ENCODE measurements around the gene RBM26.

Gene RBM26

GRCh38 chr13:79442706-79443105 lies 36.7 kb upstream of the RBM26 start:
- no peaks in the 10 kb centered on the region for H3K9me3 ChIP-seq (ENCODE audit: control insufficient read depth in 5 of 5, low read length in 5 of 5)
- no peaks in the 10 kb centered on the region for H3K36me3 ChIP-seq (ENCODE audit: control insufficient read depth in 5 of 5, insufficient read depth in 5 of 5, low read length in 5 of 5)
- H3K4me1 ChIP-seq (ENCODE audit: control insufficient read depth in 5 of 5, insufficient read depth in 5 of 5, low read length in 5 of 5), result no peaks in the 10 kb centered on the region
- H3K27ac ChIP-seq (ENCODE audit: low read depth, low read length), result no peak overlapping the region
- H3K9ac ChIP-seq (ENCODE audit: low read length in 5 of 5), result no peak overlapping the region
- no peaks in the 10 kb centered on the region for H3K27me3 ChIP-seq (ENCODE audit: control insufficient read depth in 5 of 5, insufficient read depth in 4 of 5, low read length in 5 of 5)
- H3K4me3 ChIP-seq (ENCODE audit: low read depth in 1 of 5, low read length in 5 of 5), result no peak overlapping the region

GRCh38 chr13:79442221-79442620 lies 36.2 kb upstream of the RBM26 start:
- H3K9ac ChIP-seq (ENCODE audit: low read length in 5 of 5), result no peak overlapping the region
- no peak overlapping the region for H3K27ac ChIP-seq (ENCODE audit: low read depth, low read length)
- H3K4me3 ChIP-seq (ENCODE audit: low read depth in 1 of 5, low read length in 5 of 5), result no peak overlapping the region
- H3K27me3 ChIP-seq (ENCODE audit: control insufficient read depth in 5 of 5, insufficient read depth in 4 of 5, low read length in 5 of 5), result no peaks in the 10 kb centered on the region
- H3K4me1 ChIP-seq (ENCODE audit: control insufficient read depth in 5 of 5, insufficient read depth in 5 of 5, low read length in 5 of 5), result no peaks in the 10 kb centered on the region
- no peaks in the 10 kb centered on the region for H3K36me3 ChIP-seq (ENCODE audit: control insufficient read depth in 5 of 5, insufficient read depth in 5 of 5, low read length in 5 of 5)
- no peaks in the 10 kb centered on the region for H3K9me3 ChIP-seq (ENCODE audit: control insufficient read depth in 5 of 5, low read length in 5 of 5)

- Histone ChIP-seq H3K9ac (ENCODE audit: low read length in 5 of 5) (no peak overlapping the region), H3K36me3 (ENCODE audit: control insufficient read depth in 5 of 5, insufficient read depth in 5 of 5, low read length in 5 of 5) (no peaks in the 10 kb centered on the region), H3K27ac (ENCODE audit: low read depth, low read length) (no peak overlapping the region), H3K4me1 (ENCODE audit: control insufficient read depth in 5 of 5, insufficient read depth in 5 of 5, low read length in 5 of 5) (no peaks in the 10 kb centered on the region), H3K27me3 (ENCODE audit: control insufficient read depth in 5 of 5, insufficient read depth in 4 of 5, low read length in 5 of 5) (no peaks in the 10 kb centered on the region), H3K4me3 (ENCODE audit: low read depth in 1 of 5, low read length in 5 of 5) (no peak overlapping the region), H3K9me3 (ENCODE audit: control insufficient read depth in 5 of 5, low read length in 5 of 5) (no peaks in the 10 kb centered on the region)
Observed at GRCh38 chr13:79440958-79441528, 35.0 kb upstream of the RBM26 start.

- H3K36me3 ChIP-seq (ENCODE audit: control insufficient read depth in 5 of 5, insufficient read depth in 5 of 5, low read length in 5 of 5), result no peaks in the 10 kb centered on the region
- H3K27ac ChIP-seq (ENCODE audit: low read depth, low read length), result no peak overlapping the region
- H3K27me3 ChIP-seq (ENCODE audit: control insufficient read depth in 5 of 5, insufficient read depth in 4 of 5, low read length in 5 of 5), result no peaks in the 10 kb centered on the region
- no peak overlapping the region for H3K9ac ChIP-seq (ENCODE audit: low read length in 5 of 5)
- no peaks in the 10 kb centered on the region for H3K9me3 ChIP-seq (ENCODE audit: control insufficient read depth in 5 of 5, low read length in 5 of 5)
- H3K4me3 ChIP-seq (ENCODE audit: low read depth in 1 of 5, low read length in 5 of 5), result no peak overlapping the region
- no peaks in the 10 kb centered on the region for H3K4me1 ChIP-seq (ENCODE audit: control insufficient read depth in 5 of 5, insufficient read depth in 5 of 5, low read length in 5 of 5)
Observed at GRCh38 chr13:79439275-79439674, 33.2 kb upstream of the RBM26 start.

- Histone ChIP-seq H3K36me3 (ENCODE audit: control insufficient read depth in 5 of 5, insufficient read depth in 5 of 5, low read length in 5 of 5) (no peaks in the 10 kb centered on the region), H3K27me3 (ENCODE audit: control insufficient read depth in 5 of 5, insufficient read depth in 4 of 5, low read length in 5 of 5) (no peaks in the 10 kb centered on the region), H3K4me3 (ENCODE audit: low read depth in 1 of 5, low read length in 5 of 5) (no peak overlapping the region), H3K4me1 (ENCODE audit: control insufficient read depth in 5 of 5, insufficient read depth in 5 of 5, low read length in 5 of 5) (no peaks in the 10 kb centered on the region), H3K9ac (ENCODE audit: low read length in 5 of 5) (no peak overlapping the region), H3K27ac (ENCODE audit: low read depth, low read length) (no peak overlapping the region), H3K9me3 (ENCODE audit: control insufficient read depth in 5 of 5, low read length in 5 of 5) (no peaks in the 10 kb centered on the region)
Observed at GRCh38 chr13:79435561-79435990, 29.5 kb upstream of the RBM26 start.

- Histone ChIP-seq H3K27ac (ENCODE audit: low read depth, low read length) (no peak overlapping the region), H3K4me3 (ENCODE audit: low read depth in 1 of 5, low read length in 5 of 5) (no peak overlapping the region), H3K27me3 (ENCODE audit: control insufficient read depth in 5 of 5, insufficient read depth in 4 of 5, low read length in 5 of 5) (no peaks in the 10 kb centered on the region), H3K4me1 (ENCODE audit: control insufficient read depth in 5 of 5, insufficient read depth in 5 of 5, low read length in 5 of 5) (no peaks in the 10 kb centered on the region), H3K9me3 (ENCODE audit: control insufficient read depth in 5 of 5, low read length in 5 of 5) (no peaks in the 10 kb centered on the region), H3K9ac (ENCODE audit: low read length in 5 of 5) (no peak overlapping the region), H3K36me3 (ENCODE audit: control insufficient read depth in 5 of 5, insufficient read depth in 5 of 5, low read length in 5 of 5) (no peaks in the 10 kb centered on the region)
Observed at GRCh38 chr13:79434556-79434955, 28.5 kb upstream of the RBM26 start.

GRCh38 chr13:79432992-79433391 lies 26.9 kb upstream of the RBM26 start:
- no peak overlapping the region for H3K27ac ChIP-seq (ENCODE audit: low read depth, low read length)
- H3K9ac ChIP-seq (ENCODE audit: low read length in 5 of 5), result no peak overlapping the region
- H3K9me3 ChIP-seq (ENCODE audit: control insufficient read depth in 5 of 5, low read length in 5 of 5), result no peaks in the 10 kb centered on the region
- H3K36me3 ChIP-seq (ENCODE audit: control insufficient read depth in 5 of 5, insufficient read depth in 5 of 5, low read length in 5 of 5), result no peaks in the 10 kb centered on the region
- no peaks in the 10 kb centered on the region for H3K4me1 ChIP-seq (ENCODE audit: control insufficient read depth in 5 of 5, insufficient read depth in 5 of 5, low read length in 5 of 5)
- no peak overlapping the region for H3K4me3 ChIP-seq (ENCODE audit: low read depth in 1 of 5, low read length in 5 of 5)
- H3K27me3 ChIP-seq (ENCODE audit: control insufficient read depth in 5 of 5, insufficient read depth in 4 of 5, low read length in 5 of 5), result no peaks in the 10 kb centered on the region

GRCh38 chr13:79432086-79432485 lies 26.0 kb upstream of the RBM26 start:
- Histone ChIP-seq H3K9me3 (ENCODE audit: control insufficient read depth in 5 of 5, low read length in 5 of 5) (no peaks in the 10 kb centered on the region), H3K4me1 (ENCODE audit: control insufficient read depth in 5 of 5, insufficient read depth in 5 of 5, low read length in 5 of 5) (no peaks in the 10 kb centered on the region), H3K27me3 (ENCODE audit: control insufficient read depth in 5 of 5, insufficient read depth in 4 of 5, low read length in 5 of 5) (no peaks in the 10 kb centered on the region), H3K9ac (ENCODE audit: low read length in 5 of 5) (no peak overlapping the region), H3K4me3 (ENCODE audit: low read depth in 1 of 5, low read length in 5 of 5) (no peak overlapping the region), H3K27ac (ENCODE audit: low read depth, low read length) (no peak overlapping the region), H3K36me3 (ENCODE audit: control insufficient read depth in 5 of 5, insufficient read depth in 5 of 5, low read length in 5 of 5) (no peaks in the 10 kb centered on the region)

GRCh38 chr13:79429309-79429708 lies 23.3 kb upstream of the RBM26 start:
- H3K27ac ChIP-seq (ENCODE audit: low read depth, low read length), result no peak overlapping the region
- no peak overlapping the region for H3K4me3 ChIP-seq (ENCODE audit: low read depth in 1 of 5, low read length in 5 of 5)
- H3K36me3 ChIP-seq (ENCODE audit: control insufficient read depth in 5 of 5, insufficient read depth in 5 of 5, low read length in 5 of 5), result no peaks in the 10 kb centered on the region
- no peaks in the 10 kb centered on the region for H3K27me3 ChIP-seq (ENCODE audit: control insufficient read depth in 5 of 5, insufficient read depth in 4 of 5, low read length in 5 of 5)
- H3K4me1 ChIP-seq (ENCODE audit: control insufficient read depth in 5 of 5, insufficient read depth in 5 of 5, low read length in 5 of 5), result no peaks in the 10 kb centered on the region
- no peaks in the 10 kb centered on the region for H3K9me3 ChIP-seq (ENCODE audit: control insufficient read depth in 5 of 5, low read length in 5 of 5)
- no peak overlapping the region for H3K9ac ChIP-seq (ENCODE audit: low read length in 5 of 5)

- H3K4me3 ChIP-seq (ENCODE audit: low read depth in 1 of 5, low read length in 5 of 5), result no peak overlapping the region
- H3K4me1 ChIP-seq (ENCODE audit: control insufficient read depth in 5 of 5, insufficient read depth in 5 of 5, low read length in 5 of 5), result no peaks in the 10 kb centered on the region
- no peak overlapping the region for H3K27ac ChIP-seq (ENCODE audit: low read depth, low read length)
- H3K36me3 ChIP-seq (ENCODE audit: control insufficient read depth in 5 of 5, insufficient read depth in 5 of 5, low read length in 5 of 5), result no peaks in the 10 kb centered on the region
- H3K27me3 ChIP-seq (ENCODE audit: control insufficient read depth in 5 of 5, insufficient read depth in 4 of 5, low read length in 5 of 5), result no peaks in the 10 kb centered on the region
- H3K9ac ChIP-seq (ENCODE audit: low read length in 5 of 5), result no peak overlapping the region
- no peaks in the 10 kb centered on the region for H3K9me3 ChIP-seq (ENCODE audit: control insufficient read depth in 5 of 5, low read length in 5 of 5)
Observed at GRCh38 chr13:79427883-79428282, 21.8 kb upstream of the RBM26 start.

- H3K27ac ChIP-seq (ENCODE audit: low read depth, low read length), result no peak overlapping the region
- no peaks in the 10 kb centered on the region for H3K4me1 ChIP-seq (ENCODE audit: control insufficient read depth in 5 of 5, insufficient read depth in 5 of 5, low read length in 5 of 5)
- peaks cover 0 to under 1% (median 0%) of the 10 kb centered on the region in 5 donors for H3K36me3 ChIP-seq (ENCODE audit: control insufficient read depth in 5 of 5, insufficient read depth in 5 of 5, low read length in 5 of 5)
- H3K4me3 ChIP-seq (ENCODE audit: low read depth in 1 of 5, low read length in 5 of 5), result no peak overlapping the region
- no peaks in the 10 kb centered on the region for H3K9me3 ChIP-seq (ENCODE audit: control insufficient read depth in 5 of 5, low read length in 5 of 5)
- no peak overlapping the region for H3K9ac ChIP-seq (ENCODE audit: low read length in 5 of 5)
- H3K27me3 ChIP-seq (ENCODE audit: control insufficient read depth in 5 of 5, insufficient read depth in 4 of 5, low read length in 5 of 5), result no peaks in the 10 kb centered on the region
Observed at GRCh38 chr13:79427265-79427664, 21.2 kb upstream of the RBM26 start.

Measured in subcutaneous abdominal adipose tissue (tissue), 5 donors.